Hematopoietic multipotent progenitor cell (in vitro differentiated cells): ENCODE results near the gene CPNE8. TPM values are rescaled to one million over a fixed set of nuclear protein-coding genes. Genes with fewer than 3 reads are reported as not detected.

Experiments
- DNase-seq, 3 donors: peaks; one replicate each; pipeline ENCODE4 v3.0.0-alpha.2; 2011 to 2015; ENCODE audit warnings: low read depth in 2 of 3, low spot score in 2 of 3
- total RNA-seq: library from RNA; depleted of rRNA; stranded (reverse); fragments of >200 nt; gene quantifications from one replicate; pipeline ENCODE4 v1.2.3, GENCODE V29; 2012

Gene CPNE8
- total RNA-seq, 1 donor = 7.3 TPM

GRCh38 chr12:38838056-38838850, 67.1 kb downstream of the CPNE8 start:
- no peak for DNase-seq

- no peak for DNase-seq
Observed at GRCh38 chr12:38831715-38832114, 73.7 kb downstream of the CPNE8 start.

GRCh38 chr12:38825006-38825405, 80.4 kb downstream of the CPNE8 start:
- DNase-seq = no peak

- DNase-seq = no peak
Observed at GRCh38 chr12:38823738-38824137, 81.7 kb downstream of the CPNE8 start.

GRCh38 chr12:38823314-38823713, 82.1 kb downstream of the CPNE8 start:
- no peak for DNase-seq

GRCh38 chr12:38817942-38818341, 87.4 kb downstream of the CPNE8 start:
- DNase-seq = no peak

GRCh38 chr12:38813923-38814322, 91.5 kb downstream of the CPNE8 start:
- peak in 1 of 3 donors; percentile 29 for DNase-seq

GRCh38 chr12:38811814-38812356, 93.5 kb downstream of the CPNE8 start:
- DNase-seq = no peak

- DNase-seq = no peak
Observed at GRCh38 chr12:38809832-38810231, 95.6 kb downstream of the CPNE8 start.

- peak in 1 of 3 donors; percentile 32 for DNase-seq
Observed at GRCh38 chr12:38788106-38788505, 117.3 kb downstream of the CPNE8 start.

GRCh38 chr12:38785381-38785780, 120.0 kb downstream of the CPNE8 start:
- no peak for DNase-seq

- no peak for DNase-seq
Observed at GRCh38 chr12:38783304-38783703, 122.1 kb downstream of the CPNE8 start.

- no peak for DNase-seq
Observed at GRCh38 chr12:38782359-38782758, 123.0 kb downstream of the CPNE8 start.

- no peak for DNase-seq
Observed at GRCh38 chr12:38776647-38777046, 128.7 kb downstream of the CPNE8 start.

- DNase-seq = no peak
Observed at GRCh38 chr12:38775457-38775856, 129.9 kb downstream of the CPNE8 start.

GRCh38 chr12:38772437-38772836, 133.0 kb downstream of the CPNE8 start:
- peak in 1 of 3 donors; percentile 7 for DNase-seq

- DNase-seq = peak in 2 of 3 donors; percentile 48 to 83
Observed at GRCh38 chr12:38771871-38772270, 133.5 kb downstream of the CPNE8 start.

- DNase-seq = no peak
Observed at GRCh38 chr12:38761636-38762342, 143.6 kb downstream of the CPNE8 start.

- no peak for DNase-seq
Observed at GRCh38 chr12:38761111-38761510, 144.3 kb downstream of the CPNE8 start.

GRCh38 chr12:38759621-38760020, 145.8 kb downstream of the CPNE8 start:
- DNase-seq = no peak

GRCh38 chr12:38746744-38747143, 158.6 kb downstream of the CPNE8 start:
- no peak for DNase-seq

- no peak for DNase-seq
Observed at GRCh38 chr12:38745601-38746000, 159.8 kb downstream of the CPNE8 start.
